Measurements from ENCODE around the gene BPIFB2. TPM values are rescaled to one million over a fixed set of nuclear protein-coding genes. Genes with fewer than 3 reads are reported as not detected.

BPIFB2 gene
- total and polyA plus RNA-seq, 2 donors from 2014 or later: not detected

GRCh38 chr20:33059136-33059535, 51.6 kb downstream of the BPIFB2 start:
- intact Hi-C loops (cut with DNase I): no loop called here
- Histone ChIP-seq H3K27me3 (ENCODE audit: control insufficient read depth, insufficient read depth, low read length) (no peaks in the 10 kb centered on the region), H3K4me1 (ENCODE audit: control insufficient read depth in 2 of 3, insufficient read depth in 2 of 3, low read depth in 1 of 3, low read length in 3 of 3) (no peaks in the 10 kb centered on the region), H3K9ac (ENCODE audit: low read length in 3 of 3) (no peak overlapping the region), H3K9me3 (ENCODE audit: control insufficient read depth in 2 of 3, insufficient read depth in 1 of 3, low read length in 3 of 3) (no peaks in the 10 kb centered on the region), H3K27ac (ENCODE audit: low read depth in 2 of 2, low read length in 2 of 2) (no peak overlapping the region), H3K4me3 (ENCODE audit: low read length in 3 of 3) (no peak overlapping the region), H3K36me3 (ENCODE audit: control insufficient read depth in 2 of 3, insufficient read depth in 3 of 3, low read length in 3 of 3) (no peaks in the 10 kb centered on the region)
- FAIRE-seq: no peak
- no peak for TF ChIP-seq CTCF (IDR thresholded peaks at IDR 0.05; ENCODE audit: borderline replicate concordance, extremely low read depth, insufficient read depth)
- DNase-seq: peak in 1 of 5 donors; percentile 23

GRCh38 chr20:33059741-33060390, 52.4 kb downstream of the BPIFB2 start:
- Histone ChIP-seq H3K9ac (ENCODE audit: low read length in 3 of 3) (no peak overlapping the region), H3K27ac (ENCODE audit: low read depth in 2 of 2, low read length in 2 of 2) (no peak overlapping the region), H3K4me3 (ENCODE audit: low read length in 3 of 3) (no peak overlapping the region), H3K27me3 (ENCODE audit: control insufficient read depth, insufficient read depth, low read length) (no peaks in the 10 kb centered on the region), H3K4me1 (ENCODE audit: control insufficient read depth in 2 of 3, insufficient read depth in 2 of 3, low read depth in 1 of 3, low read length in 3 of 3) (no peaks in the 10 kb centered on the region), H3K36me3 (ENCODE audit: control insufficient read depth in 2 of 3, insufficient read depth in 3 of 3, low read length in 3 of 3) (no peaks in the 10 kb centered on the region), H3K9me3 (ENCODE audit: control insufficient read depth in 2 of 3, insufficient read depth in 1 of 3, low read length in 3 of 3) (no peaks in the 10 kb centered on the region)
- FAIRE-seq (no peak), DNase-seq (no peak)
- no peak for TF ChIP-seq CTCF (IDR thresholded peaks at IDR 0.05; ENCODE audit: borderline replicate concordance, extremely low read depth, insufficient read depth)
- intact Hi-C loops (cut with DNase I): no loop called here

GRCh38 chr20:33061658-33062028, 54.1 kb downstream of the BPIFB2 start:
- FAIRE-seq (no peak), DNase-seq (no peak)
- no peak overlapping the region for H3K27ac ChIP-seq (ENCODE audit: low read depth in 2 of 2, low read length in 2 of 2)
- H3K4me1 ChIP-seq (ENCODE audit: control insufficient read depth in 2 of 3, insufficient read depth in 2 of 3, low read depth in 1 of 3, low read length in 3 of 3): no peaks in the 10 kb centered on the region
- TF ChIP-seq CTCF (IDR thresholded peaks at IDR 0.05; ENCODE audit: borderline replicate concordance, extremely low read depth, insufficient read depth): no peak
- intact Hi-C loops (cut with DNase I): no loop called here
- H3K27me3 ChIP-seq (ENCODE audit: control insufficient read depth, insufficient read depth, low read length): no peaks in the 10 kb centered on the region
- H3K9me3 ChIP-seq (ENCODE audit: control insufficient read depth in 2 of 3, insufficient read depth in 1 of 3, low read length in 3 of 3): no peaks in the 10 kb centered on the region
- H3K36me3 ChIP-seq (ENCODE audit: control insufficient read depth in 2 of 3, insufficient read depth in 3 of 3, low read length in 3 of 3): no peaks in the 10 kb centered on the region
- no peak overlapping the region for H3K4me3 ChIP-seq (ENCODE audit: low read length in 3 of 3)
- H3K9ac ChIP-seq (ENCODE audit: low read length in 3 of 3): no peak overlapping the region
